Measurements from ENCODE around the gene AADACL4. TPM values are rescaled to one million over a fixed set of nuclear protein-coding genes. Genes with fewer than 3 reads are reported as not detected.

Gene AADACL4
- total RNA-seq, 2 experiments from 2014 or later: not detected

DNA sequence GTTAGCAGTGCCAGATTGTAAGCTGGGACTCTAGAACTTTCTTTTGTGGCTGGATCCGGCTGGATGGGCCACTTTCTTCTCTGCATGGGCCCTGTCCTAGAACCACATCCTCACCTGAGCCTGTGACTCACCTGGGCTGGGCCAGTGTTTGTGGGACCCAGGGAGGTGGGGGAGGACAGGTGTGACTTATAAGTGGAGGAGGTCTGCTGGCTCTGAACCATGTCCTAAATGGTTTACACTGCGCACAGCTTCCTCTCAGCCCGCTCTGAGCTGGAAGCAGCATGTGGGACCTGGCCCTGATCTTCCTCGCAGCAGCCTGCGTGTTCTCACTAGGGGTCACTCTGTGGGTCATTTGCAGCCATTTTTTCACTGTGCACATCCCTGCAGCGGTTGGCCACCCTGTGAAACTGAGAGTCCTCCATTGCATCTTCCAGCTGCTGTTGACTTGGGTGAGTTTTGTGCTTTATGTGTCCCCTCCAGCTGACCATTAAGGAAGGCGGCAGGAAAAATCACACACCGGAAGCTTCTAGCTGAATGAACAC, 72.1 kb downstream of the AADACL4 start, which contains the start of gene AADACL3:
AADACL3 (plus strand) TSS at position 215 of the 542 bp plus-strand sequence; CDS start at position 282, 67 bp downstream.
- Mint-ChIP-seq H3K27ac (no peak within 1 kb of the TSS), H3K27me3 (peaks cover 15% of the 10 kb centered on the region), H3K4me3 (no peak within 1 kb of the TSS), H3K36me3 (no peaks in the 10 kb centered on the region), H3K9me3 (ENCODE audit: low read depth) (no peaks in the 10 kb centered on the region), H3K4me1 (no peaks in the 10 kb centered on the region)
- CTCF ChIA-PET: no interaction called here
- no peak for ATAC-seq
- DNase-seq: no peak

Other genes starting within 250 kb of the AADACL4 start
- 10 to 100 TPM; 20.8 to 60.4 TPM for gene DHRS3, start 25.9 kb upstream of the AADACL4 start, total RNA-seq
- gene AADACL3, start 72.0 kb downstream of the AADACL4 start, total RNA-seq: not detected
- gene CFAP107, start 102.1 kb downstream of the AADACL4 start, total RNA-seq: not detected
- gene PRAMEF12, start 129.7 kb downstream of the AADACL4 start, total RNA-seq: not detected
- gene PRAMEF1, start 147.3 kb downstream of the AADACL4 start, total RNA-seq: not detected
- not detected for gene PRAMEF11, start 187.3 kb downstream of the AADACL4 start, total RNA-seq
- gene HNRNPCL1, start 204.6 kb downstream of the AADACL4 start, total RNA-seq: not detected
- gene PRAMEF2, start 213.0 kb downstream of the AADACL4 start, total RNA-seq: not detected
- gene PRAMEF4, start 242.1 kb downstream of the AADACL4 start, total RNA-seq: not detected

Data from activated CD8-positive, alpha-beta memory T cell treated with anti-CD3 and anti-CD28 coated beads, Interleukin-2, amount 10 ng/mL, durations not matched to agents 7 days and 5 days (primary cell).